ENCODE data around the gene FTCD.

The FTCD gene

DNA sequence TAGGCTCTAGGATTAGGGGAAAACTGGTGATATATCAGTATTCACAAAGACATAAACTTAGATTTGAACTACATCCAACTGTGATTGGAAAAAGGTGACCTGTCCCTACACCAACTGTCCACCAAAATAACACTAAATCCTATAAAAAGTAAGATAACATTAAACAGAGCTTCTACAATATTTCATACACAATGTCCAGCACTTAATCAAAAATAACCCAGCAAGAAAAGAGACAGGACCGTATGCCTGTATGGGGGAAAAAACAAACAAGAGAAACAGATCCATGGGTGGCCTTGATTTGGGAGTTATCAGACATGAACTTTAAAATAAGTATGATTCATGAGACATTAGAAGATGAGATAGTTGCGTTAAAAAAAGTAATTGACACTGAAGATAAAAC is 67.2 kb downstream of the FTCD start:
- no peak for DNase-seq

- DNase-seq, result no peak
Observed at GRCh38 chr21:46087641-46088040, 67.7 kb downstream of the FTCD start.

Measured in GOT3 (cell line).